SIG-M5 treated with dmso at 0.1 percent for 504 hours (cell line): ENCODE measurements around the gene PFDN4.

ENCODE experiments used
- DNase-seq: peaks from one replicate; lab custom pipeline; 2025; ENCODE audit not compliant: unreplicated experiment; lab: John Stamatoyannopoulos, UW

The PFDN4 gene, protein sequence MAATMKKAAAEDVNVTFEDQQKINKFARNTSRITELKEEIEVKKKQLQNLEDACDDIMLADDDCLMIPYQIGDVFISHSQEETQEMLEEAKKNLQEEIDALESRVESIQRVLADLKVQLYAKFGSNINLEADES

DNA sequence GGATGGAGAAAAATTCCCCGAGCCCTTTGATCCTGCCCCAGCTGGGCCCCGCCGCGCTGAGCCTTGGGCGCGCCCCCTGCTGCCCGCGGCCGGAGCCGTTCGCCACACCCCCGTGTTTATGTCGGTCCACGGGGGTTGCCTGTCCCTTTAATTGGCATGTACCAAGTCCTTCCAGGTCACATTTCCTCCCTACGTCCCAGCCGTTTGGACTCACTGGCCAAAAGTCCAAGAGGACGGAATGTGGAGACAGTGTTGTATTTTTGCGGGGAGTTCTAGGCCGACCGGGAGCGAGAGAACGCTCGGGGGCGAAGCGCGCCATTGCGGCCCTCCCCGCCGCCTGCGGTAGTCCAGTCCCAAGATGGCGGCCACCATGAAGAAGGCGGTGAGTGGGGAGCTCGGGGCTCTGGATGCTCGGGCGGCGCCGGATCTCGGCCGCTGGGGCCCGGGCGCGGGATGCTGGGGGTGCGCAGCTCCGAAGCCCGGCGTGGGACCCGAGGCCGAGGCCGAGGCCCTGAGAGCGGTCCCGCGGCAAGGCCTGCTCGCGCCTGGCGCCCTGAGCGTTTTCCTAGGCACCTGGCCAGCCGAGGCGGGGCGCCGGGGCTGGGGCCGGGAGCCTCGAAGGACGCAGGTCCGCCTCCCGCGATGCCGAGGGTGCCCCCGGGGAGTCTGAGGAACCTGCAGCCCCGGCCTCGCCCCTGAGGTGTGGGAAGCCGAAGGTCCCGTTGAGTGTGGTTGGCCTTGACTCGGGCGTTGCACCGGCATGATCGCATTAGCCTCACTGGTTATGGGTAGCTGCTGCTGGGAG is at the start of gene PFDN4:
TSS of gene PFDN4 (plus strand) at position 345 of the 805 bp plus-strand sequence. CDS start at position 359, 14 bp downstream.
- peak; percentile 99 for DNase-seq

DNA sequence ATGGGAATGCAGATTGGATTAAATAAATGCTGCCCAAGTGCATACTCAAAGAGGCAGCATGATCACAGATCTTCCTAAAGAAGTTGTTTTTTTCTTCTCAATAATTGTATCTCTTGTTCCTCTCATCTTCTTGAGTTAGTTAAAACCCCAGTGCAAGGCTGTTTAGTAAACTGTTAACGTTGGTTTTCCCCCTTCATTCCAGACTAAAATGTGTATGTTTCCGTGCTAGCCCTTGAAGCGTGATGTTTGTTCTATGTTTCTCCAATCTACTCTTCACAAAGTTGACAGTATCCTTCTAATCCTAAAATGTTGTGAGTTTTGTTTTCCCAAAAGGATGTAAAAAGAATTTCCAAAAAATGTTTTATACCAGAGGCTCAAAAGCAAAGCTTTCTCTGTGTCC is 49.7 kb upstream of the PFDN4 start:
- no peak for DNase-seq

DNA sequence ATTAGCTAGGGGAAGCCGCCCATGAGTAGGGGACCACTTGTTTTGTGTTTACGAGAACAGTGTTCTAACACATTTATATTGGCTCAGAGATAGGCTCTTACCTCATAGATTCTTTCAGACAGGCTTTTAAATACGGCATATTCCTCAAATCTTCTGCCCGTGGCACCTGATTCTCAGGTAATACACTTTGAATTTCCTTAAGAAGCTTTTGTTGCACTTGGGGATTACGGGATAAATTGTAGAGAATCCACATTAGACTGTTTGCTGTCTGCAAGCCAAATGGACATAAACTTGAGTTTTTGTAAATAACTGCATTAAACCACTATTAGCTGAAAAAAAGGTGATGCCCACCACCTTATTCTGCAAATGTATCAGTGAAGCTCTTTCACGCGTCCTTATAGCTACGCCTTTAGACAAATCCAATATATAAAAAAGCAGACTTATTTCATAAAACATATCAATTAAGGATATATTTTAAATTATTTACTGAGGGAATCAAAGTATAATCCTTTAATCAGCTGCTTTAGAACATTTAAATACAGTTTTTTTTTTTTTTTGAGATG is 49.0 kb upstream of the PFDN4 start:
- no peak for DNase-seq

DNA sequence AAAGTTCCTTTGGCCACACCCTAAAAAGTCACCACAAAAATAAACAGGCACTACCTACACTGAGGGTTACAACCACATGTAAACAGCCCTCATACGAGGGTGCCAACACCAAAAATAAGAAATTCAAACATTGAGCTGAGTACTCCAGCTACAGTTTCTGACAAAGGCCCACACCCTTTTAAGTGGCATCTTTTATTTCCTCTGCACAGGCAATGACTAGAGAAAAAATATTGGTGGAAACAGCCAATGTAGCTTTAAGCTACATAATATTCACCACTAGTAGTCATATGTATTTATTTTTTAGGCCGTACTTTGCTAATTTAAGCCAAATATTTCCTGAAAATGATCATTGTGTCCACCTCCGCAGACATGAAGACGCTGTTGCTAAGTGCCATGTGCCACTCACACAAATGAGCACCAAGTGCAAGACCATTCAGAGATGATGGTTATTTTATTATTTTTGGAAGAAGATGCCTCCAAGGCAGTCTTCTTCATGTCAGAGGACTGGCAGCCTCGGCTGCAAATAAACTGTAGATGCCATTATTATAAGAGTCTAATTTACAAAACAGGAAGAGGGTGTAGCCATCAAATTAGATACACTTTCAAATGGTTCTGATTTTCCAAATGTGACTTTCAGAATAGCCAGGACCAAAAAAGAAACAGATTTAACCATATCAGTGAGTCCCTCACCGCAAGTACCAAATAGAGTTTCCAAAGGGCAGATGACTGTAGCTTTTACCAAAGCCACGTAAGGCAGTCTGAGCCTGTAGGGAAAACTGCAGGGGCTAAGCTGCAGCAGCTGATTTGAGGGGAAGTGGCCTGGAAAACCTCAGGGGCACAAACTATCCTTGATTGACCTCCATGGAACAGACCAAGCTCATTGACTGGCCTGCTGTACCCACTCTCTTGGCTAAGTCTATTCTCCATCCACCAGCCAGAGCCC is 47.6 kb upstream of the PFDN4 start:
- DNase-seq: no peak

DNA sequence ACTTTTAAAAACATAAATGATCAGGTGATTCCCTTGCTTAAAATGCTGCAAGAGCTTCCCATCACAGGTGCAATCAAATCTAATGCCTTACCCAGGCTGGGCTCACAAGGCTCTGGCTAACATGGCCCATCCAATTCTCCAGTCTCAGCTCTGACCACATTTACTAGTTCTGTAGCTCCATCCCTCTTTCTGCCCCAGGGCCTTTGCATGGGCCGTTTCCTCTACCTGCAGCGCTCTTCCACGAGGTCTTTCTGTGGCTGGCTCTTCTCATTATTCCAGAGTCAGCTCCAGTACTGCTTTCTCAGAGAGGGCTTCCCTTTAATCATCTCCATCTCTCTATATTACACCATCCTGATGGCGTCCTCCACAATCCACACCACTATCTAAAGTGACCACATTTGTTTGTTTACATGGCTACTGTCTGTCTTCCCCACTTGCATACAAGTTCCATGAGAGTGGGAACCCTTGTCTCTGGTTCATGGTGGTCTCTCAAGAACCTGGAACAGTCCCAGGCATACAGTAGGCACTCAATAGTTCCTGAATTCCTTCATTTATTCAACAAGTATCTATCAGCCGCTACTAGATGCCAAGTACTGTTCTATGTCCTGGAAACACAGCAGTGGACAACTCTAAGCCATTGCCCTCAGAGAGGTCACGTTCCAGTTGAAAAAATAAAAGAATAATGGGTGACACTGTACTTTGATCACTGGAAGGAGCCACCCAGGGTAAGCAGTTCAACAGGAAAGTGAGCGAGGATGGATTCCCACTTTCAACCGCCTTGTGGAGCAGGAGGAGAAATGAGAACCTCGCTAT is 46.7 kb upstream of the PFDN4 start:
- no peak for DNase-seq

DNA sequence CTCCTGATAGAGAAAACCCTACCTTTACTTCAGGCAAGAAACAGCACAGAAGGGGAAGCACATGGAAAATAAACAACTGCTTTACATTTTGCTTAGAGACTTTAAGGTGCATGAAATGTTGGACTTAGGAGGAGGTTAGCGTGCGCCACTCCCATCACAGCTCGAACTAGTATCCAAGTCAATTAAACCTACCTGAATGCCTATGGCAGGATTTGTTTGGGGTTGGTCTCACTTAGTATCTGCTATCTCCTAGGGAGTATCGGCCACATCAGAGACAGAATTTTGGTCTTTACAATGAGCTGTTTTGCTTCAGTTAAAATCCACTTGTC is 46.1 kb upstream of the PFDN4 start:
- no peak for DNase-seq

DNA sequence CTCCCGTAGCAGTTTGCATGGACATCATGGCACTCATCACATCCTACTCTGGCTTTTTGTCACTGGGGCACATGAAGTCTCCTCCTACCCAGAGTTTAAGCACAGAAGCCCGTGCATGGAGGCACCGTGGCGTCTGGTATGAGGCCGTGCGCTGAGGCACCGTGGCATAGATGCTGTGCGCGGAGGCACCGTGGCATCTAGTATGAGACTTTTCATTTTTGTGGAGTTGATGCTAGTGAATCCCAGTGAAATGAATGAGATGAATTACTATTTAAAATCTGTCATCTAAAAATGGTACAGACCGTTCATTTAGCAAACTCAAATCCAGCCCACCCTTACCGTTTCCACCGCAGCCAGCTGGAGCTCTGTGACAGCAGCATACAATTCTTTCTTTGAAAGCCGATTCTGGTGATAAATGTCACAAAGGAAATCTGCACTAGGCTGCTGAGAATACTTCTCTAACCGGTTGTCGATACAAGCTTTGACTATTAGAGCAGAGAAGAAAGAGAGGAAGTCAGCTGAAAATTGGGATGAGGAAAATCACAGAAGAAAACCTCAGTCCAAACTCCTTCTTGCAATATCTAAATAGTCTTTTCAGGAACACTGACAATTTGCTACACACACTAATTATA is 45.4 kb upstream of the PFDN4 start:
- no peak for DNase-seq

DNA sequence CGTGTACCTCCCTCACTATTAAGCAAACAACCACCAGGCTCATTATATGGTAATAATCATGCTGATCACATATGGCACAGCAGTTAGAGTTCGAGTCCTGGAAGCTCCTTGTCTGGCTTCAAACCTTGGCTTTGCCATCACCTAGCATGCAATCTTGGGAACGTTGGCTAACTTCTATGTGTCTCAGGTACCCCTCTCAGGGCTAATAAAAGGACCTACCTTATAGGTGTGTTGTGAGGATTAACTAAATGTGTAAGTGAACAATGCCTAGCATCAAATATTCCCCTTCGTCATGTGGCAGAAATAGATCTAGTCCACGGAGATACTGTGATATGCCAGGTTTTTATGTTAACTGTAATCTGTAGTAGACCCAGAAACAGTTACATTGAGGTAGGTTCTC is 44.5 kb upstream of the PFDN4 start:
- no peak for DNase-seq

DNA sequence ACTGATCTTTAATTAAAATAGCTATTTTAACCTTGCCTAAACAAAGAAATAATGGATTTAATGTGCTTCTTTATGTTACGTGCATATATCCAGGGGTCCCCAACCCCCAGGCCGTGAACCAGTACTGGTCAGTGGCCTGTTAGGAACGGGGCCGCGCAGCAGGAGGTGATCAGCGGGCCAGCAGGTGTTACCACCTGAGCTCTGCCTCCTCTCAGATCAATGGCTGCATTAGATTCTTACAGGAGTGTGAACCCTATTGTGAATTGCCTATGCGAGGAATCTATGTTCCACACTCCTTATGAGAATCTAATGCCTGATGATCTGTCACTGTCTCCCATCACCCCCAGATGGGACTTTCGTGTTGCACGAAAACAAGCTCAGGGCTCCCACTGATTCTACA is 42.9 kb upstream of the PFDN4 start:
- DNase-seq: no peak

DNA sequence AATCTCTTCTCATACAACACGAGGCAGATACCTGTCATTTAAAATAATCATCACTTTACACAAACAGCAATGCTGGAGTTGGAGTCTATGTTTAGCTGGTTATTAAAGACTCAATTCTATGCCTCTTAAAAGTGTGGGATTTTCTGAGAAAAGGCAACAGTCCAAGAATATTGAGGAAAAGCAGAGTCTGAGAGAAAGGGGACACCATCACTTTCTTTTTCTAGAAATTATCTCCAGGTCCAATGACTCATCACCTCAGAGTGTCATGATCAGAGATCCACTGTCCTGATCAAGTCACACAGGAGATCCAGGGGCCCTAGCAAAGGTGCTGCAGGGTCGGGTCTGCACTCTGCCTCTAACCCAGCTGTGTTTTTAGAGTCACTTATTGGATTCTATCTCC is 42.1 kb upstream of the PFDN4 start:
- DNase-seq: no peak

DNA sequence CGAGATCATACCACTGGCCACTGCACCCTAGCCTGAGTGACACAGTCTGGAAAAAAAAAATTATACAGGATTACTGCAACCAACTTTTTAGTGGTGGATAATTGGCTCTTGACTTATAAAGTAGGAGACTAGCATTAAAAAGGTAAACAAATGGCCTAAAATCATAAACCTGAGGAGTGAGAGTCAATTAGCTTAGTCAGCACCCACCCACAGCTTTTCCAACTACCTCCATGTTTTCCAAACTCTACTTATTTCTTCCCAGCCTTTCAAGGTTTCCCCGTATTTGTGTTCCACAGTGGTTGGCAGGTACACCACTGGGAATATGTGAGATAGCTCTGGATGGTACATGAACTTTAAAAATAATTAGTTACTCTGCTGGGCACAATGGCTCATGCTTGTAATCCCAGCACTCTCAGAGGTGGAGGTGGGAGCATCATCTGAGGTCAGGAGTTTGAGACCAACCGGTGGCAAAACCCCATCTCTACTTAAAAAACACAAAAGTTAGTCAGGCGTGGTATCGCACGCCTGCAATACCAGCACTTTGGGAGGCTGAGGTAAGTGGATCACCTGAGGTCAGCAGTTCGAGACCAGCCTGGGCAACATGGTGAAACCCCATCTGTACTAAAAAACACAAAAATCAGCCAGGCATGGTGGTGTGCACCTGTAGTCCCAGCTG is 40.8 kb upstream of the PFDN4 start:
- no peak for DNase-seq

DNA sequence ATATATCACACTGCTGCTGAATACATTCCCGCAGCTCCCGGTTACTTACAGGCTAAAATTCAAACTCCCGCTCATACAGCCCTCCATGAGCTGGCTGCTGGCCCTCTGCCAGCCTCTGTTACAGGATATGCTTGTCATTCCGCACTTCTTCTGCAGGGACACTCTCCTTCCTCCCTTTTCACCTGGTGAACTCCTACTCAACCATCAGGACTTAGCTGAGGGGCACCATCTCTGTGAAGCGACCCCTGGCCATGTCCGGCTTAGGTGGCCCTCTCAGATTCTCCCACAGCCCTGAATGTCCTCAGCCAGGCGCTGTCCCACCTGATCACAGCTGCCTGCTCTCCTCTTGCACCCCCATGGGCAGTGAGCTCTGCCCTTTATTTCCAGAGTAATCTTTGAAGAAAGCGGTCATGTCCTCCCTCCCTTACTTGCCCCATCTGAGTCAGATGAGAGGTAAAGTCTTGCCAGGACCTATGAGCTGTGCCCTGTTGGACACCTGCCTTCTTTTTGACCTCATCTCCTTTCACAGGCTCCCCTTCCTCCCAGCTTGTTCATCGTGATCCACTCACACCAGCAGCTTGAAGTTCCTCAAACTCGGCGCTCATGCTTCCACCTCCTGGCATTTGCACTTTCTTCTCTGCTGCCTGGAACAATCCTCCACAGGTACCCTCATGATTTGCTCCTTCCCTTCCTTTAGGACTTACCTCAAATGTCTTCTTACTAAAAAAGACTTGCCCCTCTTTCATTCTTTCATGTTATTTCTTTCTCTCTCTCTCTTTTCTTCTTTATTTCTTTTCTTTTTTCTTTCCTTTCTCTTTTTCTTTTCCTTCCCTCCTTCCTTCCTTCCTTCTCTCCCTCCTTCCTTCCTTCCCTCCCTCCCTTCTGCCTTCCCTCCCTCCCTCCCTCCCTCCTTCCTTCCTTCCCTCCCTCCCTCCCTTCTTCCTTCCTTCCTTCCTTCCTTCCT is 39.7 kb upstream of the PFDN4 start:
- no peak for DNase-seq

DNA sequence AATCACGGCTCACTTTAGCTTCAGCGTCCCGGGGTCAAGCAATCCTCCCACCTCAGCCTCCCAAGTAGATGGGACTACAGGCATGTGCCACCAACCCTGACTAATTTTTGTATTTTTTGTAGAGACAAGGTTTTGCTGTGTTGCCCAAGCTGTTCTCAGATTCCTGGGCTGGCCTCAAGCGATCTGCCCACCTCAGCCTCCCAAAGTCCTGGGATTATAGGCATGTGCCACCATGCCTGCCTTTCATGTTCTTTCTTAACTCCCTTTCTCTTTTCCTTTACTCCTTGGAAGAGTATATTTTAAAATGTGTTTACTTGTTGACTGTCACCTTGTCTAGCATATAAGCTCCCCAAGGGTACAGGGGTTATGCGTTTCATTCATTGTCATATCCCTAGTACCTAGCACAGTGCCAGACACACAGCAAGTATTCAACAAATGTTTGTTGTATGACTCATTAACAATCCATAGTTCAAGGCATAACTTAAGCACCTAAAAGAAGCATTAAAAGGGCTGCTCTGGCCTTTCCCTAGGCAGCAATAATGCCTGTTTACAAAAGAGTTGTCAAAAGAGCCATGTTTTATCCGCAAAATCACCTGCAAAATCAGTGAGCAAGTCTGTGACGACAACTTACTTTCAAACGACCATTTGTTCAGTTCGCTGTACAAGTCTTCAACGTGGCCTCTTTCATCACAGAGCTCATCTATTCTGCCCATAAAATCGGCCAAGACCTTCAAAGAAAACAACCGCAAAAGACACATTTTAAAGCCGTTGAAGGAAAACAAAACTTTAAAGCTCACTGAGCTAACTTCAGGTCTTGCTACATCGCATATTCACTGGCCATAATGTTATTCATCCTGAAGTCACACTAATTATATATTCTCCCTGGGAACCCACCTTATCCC is 38.7 kb upstream of the PFDN4 start:
- no peak for DNase-seq

DNA sequence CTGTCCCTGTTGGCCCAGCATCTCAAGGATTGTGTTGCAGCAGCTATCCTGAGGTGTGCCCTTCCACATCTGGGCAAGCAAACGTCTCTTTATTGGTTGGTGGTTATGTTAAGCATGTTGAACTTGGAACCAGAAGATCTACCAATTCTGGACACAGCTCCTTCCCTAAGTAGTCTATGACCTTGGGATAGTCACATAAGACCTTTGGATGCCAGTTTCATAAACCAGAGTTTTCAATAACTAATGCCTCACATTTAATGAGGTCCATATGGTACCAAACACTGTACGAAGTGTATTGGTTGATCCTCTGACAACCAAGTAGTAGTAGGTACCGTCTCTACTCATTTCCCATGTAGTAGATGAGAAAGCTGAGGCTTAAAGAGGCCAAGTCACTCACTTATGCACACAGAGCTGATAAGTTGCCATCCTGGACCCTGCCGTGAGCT is 37.8 kb upstream of the PFDN4 start:
- DNase-seq: no peak

DNA sequence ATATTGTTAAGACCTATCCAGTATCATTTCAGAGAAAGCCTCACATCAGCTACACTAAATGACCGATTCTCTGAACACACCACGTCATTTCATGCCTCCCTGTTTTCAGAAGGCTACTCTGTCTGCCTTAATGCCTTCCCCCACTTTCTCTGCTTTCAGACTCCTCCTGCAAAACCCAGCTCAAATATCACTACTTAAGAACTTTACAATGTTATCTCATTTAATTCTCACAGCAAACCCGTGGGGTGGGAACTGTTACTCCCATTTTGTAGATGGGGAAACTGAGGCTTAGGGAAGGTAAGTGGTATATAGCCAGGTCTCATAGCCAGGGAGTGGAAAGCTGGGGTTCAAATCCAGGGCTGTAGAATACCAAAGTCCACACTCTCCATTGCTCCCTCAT is 36.9 kb upstream of the PFDN4 start:
- no peak for DNase-seq

DNA sequence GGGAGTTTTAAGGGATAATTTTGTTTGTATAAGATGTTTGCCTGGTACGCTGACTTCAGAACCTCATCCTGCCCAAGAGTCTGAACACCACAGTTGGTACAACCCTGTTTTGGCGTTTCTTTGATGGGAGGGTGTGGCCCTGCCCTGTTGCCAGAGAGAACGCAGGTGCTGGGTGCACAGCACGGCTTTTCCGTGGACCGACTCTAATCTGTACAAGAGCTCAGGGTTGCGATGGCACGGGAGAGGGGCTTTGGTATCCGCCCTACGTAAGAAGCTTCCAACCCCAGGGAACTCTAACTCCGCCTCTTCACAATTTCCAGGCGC is 35.4 kb upstream of the PFDN4 start:
- no peak for DNase-seq

DNA sequence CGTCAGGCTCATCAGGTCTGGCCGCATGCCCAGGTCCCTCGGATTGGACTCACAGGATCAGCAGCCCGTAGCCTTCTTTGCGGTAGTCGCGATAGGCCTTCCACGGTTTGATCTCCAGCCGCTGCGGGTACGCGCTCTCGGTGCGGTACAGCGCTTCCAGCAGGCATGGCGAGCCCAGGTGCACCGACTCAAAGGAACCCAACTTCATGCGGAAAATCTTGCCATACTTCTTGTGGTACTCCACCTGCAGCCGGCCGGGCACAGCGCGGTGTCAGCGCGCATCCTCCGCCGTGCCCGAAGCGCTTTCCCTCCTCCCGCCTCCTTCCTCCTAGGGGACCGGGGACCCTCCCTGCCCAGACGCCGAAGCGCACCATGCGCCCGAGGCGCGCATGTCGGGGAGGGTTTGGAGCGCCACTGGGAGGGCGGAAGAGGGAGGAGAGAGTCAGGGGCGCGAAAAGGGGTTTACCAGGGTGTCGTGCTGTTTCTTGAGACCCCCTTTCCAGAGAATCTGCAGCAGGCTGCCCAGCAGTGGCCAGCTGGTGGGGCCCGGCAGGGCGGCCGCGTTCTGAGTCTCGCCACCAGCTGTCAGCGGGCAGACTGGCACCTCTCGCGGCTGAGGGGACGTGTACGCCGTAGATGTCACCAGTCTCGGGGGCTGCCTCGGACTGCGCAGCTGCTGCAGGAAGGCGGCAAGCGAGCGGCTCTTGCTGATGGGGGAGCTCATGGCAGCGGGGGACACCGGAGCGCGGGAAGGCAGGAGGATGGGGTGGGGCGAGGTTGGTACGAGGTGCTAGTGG is 34.8 kb upstream of the PFDN4 start:
- DNase-seq: no peak
